Sigmoid colon (tissue), 4 donors: ENCODE data around the gene NOVA1.

Experiments used
- POLR2A ChIP-seq, 2 donors: fragments of 450-650 bp; IDR thresholded peaks; one replicate each; pipeline ENCODE4 v1.6.1; 2016; ENCODE audit warnings: antibody characterized with exemption in 2 of 2, mild to moderate bottlenecking in 2 of 2, moderate library complexity in 2 of 2
- POLR2AphosphoS5 ChIP-seq, 4 donors: sonication (generic); formaldehyde crosslinking; IDR thresholded peaks; one replicate each; pipeline ENCODE4 v1.6.1; 2017; ENCODE audit warnings: antibody characterized with exemption in 4 of 4
- TF ChIP-seq, protein P1 (sequence below), 4 experiments: fragments of 450-650 bp in 3 of 4; fragments of 200-600 bp in 1 of 4; IDR thresholded peaks; one replicate each; pipeline ENCODE4 v1.5.1; 2016 to 2019; ENCODE audit warnings: antibody characterized with exemption in 4 of 4, mild to moderate bottlenecking in 3 of 4, moderate library complexity in 2 of 4

DNA sequence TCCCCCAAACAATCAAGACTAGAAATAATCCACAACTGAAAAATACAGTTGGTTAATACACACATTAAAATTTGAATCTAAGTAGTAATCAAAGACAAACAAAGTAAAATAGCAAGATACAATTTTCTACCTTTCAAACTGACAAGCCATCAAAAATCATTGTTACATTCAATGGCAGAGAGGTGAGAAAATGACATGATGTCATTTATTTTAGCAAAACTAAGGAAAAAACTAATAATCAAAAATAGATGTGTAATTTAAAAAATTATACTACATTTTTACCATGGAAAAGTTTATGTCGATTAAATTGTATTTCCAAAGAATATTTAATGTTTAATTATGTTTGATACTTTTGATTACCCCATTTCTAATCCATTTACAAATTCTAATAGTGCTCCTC is 59.7 kb downstream of the NOVA1 start:
- no peak for TF ChIP-seq POLR2AphosphoS5 (IDR thresholded peaks at IDR 0.05)
- TF ChIP-seq, protein P1, sequence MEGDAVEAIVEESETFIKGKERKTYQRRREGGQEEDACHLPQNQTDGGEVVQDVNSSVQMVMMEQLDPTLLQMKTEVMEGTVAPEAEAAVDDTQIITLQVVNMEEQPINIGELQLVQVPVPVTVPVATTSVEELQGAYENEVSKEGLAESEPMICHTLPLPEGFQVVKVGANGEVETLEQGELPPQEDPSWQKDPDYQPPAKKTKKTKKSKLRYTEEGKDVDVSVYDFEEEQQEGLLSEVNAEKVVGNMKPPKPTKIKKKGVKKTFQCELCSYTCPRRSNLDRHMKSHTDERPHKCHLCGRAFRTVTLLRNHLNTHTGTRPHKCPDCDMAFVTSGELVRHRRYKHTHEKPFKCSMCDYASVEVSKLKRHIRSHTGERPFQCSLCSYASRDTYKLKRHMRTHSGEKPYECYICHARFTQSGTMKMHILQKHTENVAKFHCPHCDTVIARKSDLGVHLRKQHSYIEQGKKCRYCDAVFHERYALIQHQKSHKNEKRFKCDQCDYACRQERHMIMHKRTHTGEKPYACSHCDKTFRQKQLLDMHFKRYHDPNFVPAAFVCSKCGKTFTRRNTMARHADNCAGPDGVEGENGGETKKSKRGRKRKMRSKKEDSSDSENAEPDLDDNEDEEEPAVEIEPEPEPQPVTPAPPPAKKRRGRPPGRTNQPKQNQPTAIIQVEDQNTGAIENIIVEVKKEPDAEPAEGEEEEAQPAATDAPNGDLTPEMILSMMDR (IDR thresholded peaks at IDR 0.05): no peak
- TF ChIP-seq POLR2A (IDR thresholded peaks at IDR 0.05): no peak
